Fibroblast of mammary gland (primary cell): ENCODE results near the gene VSIR.

Experiments used
- DNase-seq: peaks from one replicate; pipeline ENCODE4 v3.0.0-alpha.2; 2010; ENCODE audit warnings: low read depth
- H3K4me3 ChIP-seq: 2 replicates; pipeline ENCODE4 v1.5.1; 2011; ENCODE audit warnings: low read depth, mild to moderate bottlenecking, low read length, moderate library complexity; ENCODE audit not compliant: control insufficient read depth
- TF ChIP-seq, protein P1 (sequence below): conservative IDR thresholded peaks from 2 replicates; pipeline ENCODE4 v1.5.1; 2011; ENCODE audit warnings: low read depth, low read length, inconsistent platforms; ENCODE audit not compliant: control insufficient read depth, insufficient read depth

VSIR gene

GRCh38 chr10:71755179-71755879 is 18.0 kb downstream of the VSIR start:
- H3K4me3 ChIP-seq = no peak overlapping the region
- DNase-seq = no peak
- TF ChIP-seq, protein P1, sequence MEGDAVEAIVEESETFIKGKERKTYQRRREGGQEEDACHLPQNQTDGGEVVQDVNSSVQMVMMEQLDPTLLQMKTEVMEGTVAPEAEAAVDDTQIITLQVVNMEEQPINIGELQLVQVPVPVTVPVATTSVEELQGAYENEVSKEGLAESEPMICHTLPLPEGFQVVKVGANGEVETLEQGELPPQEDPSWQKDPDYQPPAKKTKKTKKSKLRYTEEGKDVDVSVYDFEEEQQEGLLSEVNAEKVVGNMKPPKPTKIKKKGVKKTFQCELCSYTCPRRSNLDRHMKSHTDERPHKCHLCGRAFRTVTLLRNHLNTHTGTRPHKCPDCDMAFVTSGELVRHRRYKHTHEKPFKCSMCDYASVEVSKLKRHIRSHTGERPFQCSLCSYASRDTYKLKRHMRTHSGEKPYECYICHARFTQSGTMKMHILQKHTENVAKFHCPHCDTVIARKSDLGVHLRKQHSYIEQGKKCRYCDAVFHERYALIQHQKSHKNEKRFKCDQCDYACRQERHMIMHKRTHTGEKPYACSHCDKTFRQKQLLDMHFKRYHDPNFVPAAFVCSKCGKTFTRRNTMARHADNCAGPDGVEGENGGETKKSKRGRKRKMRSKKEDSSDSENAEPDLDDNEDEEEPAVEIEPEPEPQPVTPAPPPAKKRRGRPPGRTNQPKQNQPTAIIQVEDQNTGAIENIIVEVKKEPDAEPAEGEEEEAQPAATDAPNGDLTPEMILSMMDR = no peak

- DNase-seq = no peak
- TF ChIP-seq, protein P1 = no peak
- H3K4me3 ChIP-seq = no peak overlapping the region
Observed at GRCh38 chr10:71754562-71754961, 18.8 kb downstream of the VSIR start.

- TF ChIP-seq, protein P1 = no peak
- DNase-seq = no peak
- no peak overlapping the region for H3K4me3 ChIP-seq
Observed at GRCh38 chr10:71753960-71754505, 19.3 kb downstream of the VSIR start.

- DNase-seq = no peak
- TF ChIP-seq, protein P1 = no peak
- H3K4me3 ChIP-seq = no peak overlapping the region
Observed at GRCh38 chr10:71753091-71753959, 20.0 kb downstream of the VSIR start.

GRCh38 chr10:71752391-71753090 is 20.8 kb downstream of the VSIR start:
- TF ChIP-seq, protein P1 = no peak
- no peak for DNase-seq
- no peak overlapping the region for H3K4me3 ChIP-seq

GRCh38 chr10:71751515-71752224 is 21.6 kb downstream of the VSIR start:
- DNase-seq = no peak
- H3K4me3 ChIP-seq = no peak overlapping the region
- TF ChIP-seq, protein P1 = no peak
